Measurements from ENCODE around the gene TRIM47.
"Not testable (repeated sequence)": the region's sequence is repeated elsewhere in the genome, so short reads cannot be mapped to it uniquely, and the experiment has no call there.

Gene TRIM47

DNA sequence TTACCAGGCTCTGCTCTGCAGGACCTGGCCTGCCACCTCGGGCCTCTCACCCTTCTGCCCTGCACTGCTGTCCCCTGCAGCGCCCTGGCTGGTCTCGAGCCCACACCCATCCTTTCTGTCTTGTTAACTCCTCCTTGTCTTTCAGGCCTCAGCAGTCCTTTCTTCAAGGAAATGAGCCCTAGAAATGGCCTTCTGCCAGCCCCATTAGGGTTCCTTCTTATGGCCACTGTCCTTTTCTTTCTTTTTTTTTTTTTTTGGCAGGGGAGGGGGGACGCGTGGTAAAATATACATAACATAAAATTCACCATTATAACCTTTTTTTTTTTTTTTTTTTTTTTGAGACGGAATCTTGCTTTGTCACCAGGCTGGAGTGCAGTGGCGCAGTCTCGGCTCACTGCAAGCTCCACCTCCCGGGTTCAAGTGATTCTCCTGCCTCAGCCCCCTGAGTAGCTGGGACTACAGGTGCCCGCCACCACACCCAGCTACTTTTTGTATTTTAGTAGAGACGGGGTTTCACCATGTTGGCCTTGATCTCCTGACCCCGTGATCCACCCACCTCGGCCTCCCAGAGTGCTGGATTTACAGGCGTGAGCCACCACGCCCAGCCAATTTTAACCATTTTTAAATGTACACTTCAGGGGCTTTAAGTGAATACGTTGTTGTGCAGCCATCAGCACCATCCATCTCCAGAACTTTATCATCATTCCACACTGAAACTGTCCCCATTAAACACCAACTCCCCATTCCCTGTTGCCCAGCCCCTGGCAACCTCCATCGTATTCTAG, 12.8 kb downstream of the TRIM47 start:
- DNase-seq = not testable (repeated sequence)

- not testable (repeated sequence) for DNase-seq
These were observed 13.5 kb downstream of the TRIM47 start for GRCh38 chr17:75864887-75865286.

GRCh38 chr17:75864448-75864871, 13.9 kb downstream of the TRIM47 start:
- DNase-seq = peak; percentile 68 to 78

DNA sequence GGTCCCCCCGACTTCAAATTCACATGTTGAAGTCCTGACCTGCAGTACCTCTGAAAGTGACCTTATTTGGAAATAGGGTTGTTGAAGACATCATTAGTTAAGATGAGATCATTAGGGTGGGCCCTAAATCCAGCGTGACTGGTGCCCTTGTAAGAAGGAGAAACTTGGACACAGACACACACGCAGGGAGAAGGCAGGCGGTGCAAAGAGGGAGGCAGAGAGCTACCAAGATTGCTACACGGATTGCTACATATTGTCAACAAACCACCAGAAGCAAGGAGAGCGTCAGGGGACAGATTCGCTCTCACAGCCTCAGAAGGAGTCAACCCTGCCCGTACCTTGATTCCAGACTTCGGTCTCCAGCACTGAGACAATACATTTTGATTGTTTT, 16.5 kb downstream of the TRIM47 start:
- no peak for DNase-seq

- DNase-seq = not testable (repeated sequence)
These were observed 19.0 kb downstream of the TRIM47 start for GRCh38 chr17:75859358-75859757.

DNA sequence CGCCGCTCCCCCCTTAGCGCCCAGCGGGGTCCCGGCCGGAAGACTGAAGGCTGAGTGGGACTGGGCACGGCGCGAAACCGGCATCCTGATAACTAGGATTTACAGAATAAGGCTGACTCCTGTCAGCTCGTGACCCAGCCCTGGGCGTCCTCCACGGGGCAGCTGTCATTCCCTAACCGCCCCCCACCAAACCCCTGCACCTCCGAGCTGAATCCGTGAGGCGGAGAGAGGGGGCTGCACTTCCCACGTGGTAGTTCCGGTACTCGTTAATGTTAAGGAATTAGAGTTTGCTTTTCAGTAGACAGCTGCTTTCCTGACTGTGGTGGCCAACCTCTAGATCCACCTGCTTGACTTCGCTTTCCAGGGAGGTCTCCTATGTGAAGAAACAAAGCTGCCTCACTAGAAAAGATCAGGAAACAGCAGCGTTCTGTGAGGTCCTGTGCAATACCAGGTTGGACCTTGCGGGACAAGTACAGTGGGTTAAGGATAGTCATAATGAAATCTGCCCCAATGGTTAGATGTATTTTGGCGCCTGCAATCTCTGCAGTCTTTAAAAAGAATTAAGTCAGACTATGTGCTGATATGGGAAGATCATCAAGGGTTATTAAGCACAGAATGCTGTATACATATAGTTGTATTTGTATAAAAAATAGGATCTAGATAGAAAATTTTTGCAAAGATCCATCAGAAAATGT, 22.2 kb downstream of the TRIM47 start:
- DNase-seq = peak in 1 of 2 donors; percentile 13

GRCh38 chr17:75855310-75856061, 22.9 kb downstream of the TRIM47 start, which contains the start of gene WBP2:
Gene WBP2 (minus strand): TSS chr17:75855335. CDS start chr17:75855297, 38 bp downstream.
- peak; percentile 100 for DNase-seq

DNA sequence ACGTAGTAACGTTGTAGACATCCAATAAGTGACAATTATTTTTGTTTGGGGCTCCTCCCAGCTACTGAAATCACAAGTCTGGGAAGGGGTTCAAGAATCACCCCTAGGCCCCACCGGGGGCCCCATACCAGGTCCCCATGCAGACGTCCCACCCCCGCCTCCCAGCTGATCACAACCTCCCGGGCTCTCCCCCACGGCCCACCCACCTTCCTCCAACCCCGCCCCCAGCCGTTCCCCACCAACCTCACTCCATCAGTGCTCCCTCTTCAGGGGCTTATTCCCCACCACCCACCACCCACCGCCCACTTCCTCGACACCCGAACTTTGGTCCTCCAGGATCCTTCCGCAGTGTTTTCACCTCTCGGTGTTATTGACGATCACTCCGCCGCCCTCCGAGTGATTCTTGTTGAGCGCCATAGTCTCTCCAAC, 23.5 kb downstream of the TRIM47 start:
- no peak for DNase-seq

DNA sequence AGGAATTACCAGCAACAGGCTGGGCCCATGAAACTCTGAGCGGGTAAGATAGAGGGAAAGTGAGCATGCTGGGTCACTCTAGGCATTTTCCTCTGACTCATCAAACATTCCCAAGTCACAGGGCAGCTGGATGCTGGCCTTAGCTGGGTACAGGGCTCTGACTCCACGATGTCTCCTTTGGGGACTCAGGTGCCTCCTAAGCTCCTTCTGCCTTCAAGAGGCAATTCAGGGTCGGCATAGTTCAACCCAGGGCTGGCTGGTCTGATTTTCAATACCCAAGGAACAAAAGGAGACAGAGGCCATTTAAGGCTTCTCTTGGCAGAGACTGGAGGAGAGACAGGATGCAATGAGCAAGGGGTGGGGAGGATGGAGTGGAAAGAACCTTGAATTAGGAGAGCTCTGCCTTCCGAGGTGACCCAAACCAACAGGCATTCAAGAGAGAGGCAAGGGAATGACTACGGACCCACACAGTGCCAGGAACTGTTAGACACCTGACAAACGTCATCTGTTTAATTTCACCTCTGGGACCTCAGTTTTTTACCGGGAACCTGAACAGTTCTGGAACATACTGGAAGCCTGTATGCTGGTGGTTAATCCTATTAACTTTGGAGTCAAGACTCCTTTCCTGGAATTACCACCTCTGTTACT, 24.2 kb downstream of the TRIM47 start:
- no peak for DNase-seq

GRCh38 chr17:75853433-75853832, 24.9 kb downstream of the TRIM47 start:
- no peak for DNase-seq

DNA sequence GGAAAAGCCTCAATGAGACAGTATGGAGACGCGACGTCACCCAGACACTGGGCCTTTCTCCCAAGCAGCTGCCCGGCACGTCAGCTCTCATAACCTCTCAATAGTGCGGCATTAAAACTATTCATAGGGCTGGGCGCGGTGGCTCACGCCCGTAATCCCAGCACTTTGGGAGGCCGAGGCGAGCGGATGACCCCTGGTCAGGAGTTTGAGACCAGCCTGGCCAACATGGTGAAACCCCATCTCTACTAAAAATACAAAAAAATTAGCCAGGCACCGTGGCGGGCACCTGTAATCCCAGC, 26.7 kb downstream of the TRIM47 start:
- DNase-seq = not testable (repeated sequence)

DNA sequence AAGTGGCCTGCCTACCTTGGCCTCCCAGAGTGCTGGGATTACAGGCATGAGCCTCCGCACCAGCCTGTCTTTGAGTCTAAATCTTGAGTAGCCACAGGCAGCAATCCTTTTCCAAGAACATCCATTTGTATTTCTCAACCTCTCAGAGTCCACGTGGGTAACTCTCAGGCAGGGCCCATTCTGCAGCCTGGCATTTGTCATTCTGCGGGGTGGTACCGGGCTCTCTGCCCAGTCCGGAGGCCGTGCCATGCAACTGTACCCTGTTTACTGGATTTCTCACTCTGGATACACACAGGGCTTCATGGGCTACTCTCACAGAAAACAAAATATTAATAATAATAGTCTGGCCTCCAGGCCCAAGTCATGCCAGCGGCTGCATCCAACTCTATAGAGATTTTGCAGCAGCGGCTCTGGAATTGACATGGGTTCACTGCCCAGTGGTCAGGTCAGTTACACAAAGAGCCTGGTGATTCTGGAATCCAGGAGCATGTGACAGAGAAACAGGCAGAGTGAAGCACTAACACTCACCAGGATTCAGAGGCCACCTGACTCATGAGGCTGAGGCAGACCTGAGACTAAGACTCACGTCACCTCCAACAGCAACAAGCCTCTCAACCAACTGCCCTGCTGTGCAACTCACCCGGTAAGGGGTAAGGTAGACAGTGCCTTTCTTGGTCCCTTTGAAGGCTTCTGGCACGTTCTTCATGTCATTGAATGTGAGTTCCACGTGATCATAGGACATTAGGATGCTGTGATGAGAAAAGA, 27.3 kb downstream of the TRIM47 start:
- no peak for DNase-seq

DNA sequence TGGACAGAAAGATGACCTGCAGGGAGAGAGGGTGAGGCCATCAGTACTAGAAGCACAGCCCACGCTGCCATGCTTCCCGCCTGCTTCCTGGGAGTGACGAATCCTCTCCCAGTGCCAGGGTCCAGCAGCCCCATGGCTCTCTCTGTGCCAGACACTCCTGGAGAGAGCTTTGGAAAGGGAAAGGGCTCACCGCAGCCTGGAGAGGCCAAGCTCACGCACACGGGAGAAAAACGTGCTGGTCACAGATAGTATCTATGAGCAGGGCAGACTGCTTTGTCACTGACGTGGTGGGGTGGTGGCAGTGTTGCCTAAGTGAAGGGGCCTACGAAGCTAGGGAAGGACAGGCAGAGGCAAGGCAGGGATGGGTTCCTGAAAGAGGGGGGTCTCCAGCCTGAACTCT, 28.7 kb downstream of the TRIM47 start:
- no peak for DNase-seq

DNA sequence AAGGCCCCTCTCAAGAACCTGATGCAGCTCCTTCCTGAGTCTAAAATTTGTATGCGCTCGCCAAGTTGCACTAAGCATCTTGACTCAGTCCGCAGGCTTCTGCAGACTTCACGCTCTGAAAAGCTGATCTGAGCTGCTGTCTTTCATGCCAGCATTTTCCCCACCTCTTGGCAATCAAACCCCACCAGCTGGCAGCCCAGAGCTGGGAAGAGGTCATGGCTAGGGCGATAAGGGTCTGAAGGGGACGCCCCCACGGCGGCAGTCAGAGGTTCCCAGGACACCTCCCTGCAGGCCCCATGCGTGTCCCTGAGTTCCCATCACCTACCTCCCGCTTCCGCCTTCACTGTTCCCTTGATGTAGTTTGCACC, 29.1 kb downstream of the TRIM47 start:
- DNase-seq = no peak

- DNase-seq = peak; percentile 75 to 83
These were observed 29.7 kb downstream of the TRIM47 start for GRCh38 chr17:75848523-75849278.

DNA sequence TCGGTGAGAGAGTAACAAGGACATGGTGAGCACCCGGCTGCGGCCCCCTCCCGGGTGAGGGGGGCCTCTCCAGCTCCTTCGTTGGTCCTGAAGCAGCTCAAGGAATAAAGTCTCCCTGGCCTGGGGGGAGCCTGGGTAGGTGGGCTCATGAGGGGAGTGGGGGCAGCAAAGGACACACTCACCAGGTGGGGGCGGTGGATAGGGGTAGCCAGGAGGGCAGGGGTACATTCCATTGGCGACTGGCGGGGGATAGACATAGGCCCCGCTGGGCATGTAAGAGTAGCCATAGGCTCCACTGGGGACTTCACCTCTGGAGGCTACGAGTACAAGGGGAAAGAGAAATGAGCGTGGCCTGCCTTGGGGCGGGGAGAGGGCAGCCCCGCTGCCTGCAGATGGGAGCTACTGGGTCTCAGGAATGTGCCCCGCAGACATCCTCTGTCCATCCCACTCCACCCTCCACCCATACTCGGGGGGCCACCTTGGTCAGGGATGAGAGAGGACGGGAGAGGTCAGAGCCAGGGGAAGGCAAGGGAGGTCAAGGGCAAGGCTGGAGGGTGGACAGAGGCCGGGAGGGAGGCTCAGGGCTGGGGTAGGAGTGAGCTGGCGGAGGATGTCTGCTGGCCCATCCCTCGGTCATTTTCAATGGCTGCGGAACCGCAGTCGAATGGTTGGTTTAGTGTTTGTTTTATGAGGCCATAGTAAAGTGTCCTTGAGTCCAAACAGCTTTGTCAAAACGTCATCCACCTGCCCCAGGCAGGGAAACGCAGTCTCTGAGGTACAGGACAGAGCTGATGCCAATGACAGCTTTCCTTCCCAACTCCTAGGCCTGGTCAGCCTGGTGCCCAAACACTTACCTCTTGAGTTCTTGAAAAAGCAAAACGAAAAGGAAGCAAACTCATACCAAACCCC, 30.5 kb downstream of the TRIM47 start:
- no peak for DNase-seq

DNA sequence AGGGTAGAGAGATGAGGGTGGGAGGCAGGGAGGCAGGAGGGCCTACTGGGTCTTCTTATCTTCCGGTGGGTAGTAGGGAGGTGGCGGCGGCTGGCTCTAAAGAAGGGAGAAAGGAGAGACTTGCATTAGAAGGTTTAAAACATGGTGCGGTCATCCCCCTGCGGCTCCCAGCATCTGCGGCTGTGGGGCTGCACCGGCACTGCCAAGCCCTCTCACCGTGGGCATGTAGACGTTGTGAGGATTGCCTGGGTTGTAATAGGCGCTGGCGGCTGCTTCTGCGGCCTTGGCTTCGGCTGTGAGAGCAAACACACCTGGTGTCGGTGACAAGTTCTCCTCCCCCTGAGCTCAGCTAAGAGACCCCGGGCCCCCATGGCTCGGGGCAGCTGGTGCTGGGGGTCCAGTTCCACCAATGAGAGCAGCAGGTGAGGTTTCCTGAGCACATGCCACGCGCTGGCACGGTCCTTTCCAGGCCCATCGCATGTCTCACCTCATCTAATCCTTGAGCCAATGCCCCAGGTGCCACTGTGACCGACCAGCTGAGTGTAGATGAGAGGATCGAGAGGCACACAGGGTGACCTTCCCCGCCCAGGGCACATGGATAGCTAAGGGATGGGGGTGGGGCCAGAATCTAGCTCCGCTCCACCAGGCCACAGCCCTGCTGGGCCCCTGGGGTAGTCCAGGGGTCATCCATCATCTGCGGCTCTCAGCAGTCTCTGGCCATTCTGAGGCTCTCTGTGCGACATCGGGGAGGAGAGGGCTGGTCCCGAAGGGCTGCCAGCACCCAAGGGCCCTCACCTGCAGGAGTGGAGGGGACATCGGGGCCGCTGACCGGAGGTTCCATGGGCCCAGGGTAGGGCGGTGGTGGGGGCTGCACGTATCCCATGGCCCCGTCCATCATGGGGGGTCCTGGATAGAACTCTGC, 31.4 kb downstream of the TRIM47 start:
- DNase-seq = no peak

DNA sequence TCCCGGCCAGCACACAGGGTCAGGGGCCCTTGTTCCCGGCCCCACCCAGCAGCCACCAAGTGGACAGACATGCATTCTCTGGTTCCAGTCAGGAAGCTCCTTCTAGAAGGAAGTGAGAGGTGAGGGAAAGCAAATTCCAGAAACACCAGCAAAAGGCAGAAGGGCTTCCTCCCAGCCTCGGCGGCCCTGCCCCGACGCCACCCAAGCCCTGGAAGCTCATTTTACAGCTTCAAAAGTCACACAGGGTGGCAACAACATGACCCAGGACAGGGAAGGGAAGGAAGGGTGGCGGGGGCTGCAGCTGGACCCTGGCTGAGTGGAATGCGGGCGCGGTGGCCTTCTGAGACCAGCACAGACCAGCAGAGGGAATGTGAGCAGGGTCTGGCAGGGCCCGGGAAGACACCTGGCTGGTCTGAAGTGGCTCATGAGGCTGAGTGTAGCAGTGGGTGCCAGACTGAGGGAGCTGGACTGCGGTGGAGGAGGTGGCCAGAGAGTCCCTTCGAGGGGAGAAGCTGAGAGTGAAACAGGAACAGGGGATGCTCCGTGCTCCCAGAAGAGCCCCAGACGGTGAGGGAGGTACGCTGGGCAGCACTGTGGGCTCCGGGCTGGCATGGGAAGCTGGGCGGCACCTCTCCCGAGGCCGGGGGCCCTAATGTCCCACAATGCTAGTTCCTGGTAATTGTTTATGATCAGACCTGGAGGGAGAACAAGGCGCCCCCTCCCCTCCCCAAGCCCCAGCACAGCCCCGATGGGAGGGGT, 32.3 kb downstream of the TRIM47 start:
- DNase-seq = no peak
